HepG2 (cell line): ENCODE measurements around the gene CPE. TPM values are rescaled to one million over a fixed set of nuclear protein-coding genes. Genes with fewer than 3 reads are reported as not detected.

Source experiments
- BORCS8-MEF2B ChIP-seq: sonication (generic); formaldehyde crosslinking; IDR thresholded peaks from 2 replicates; pipeline ENCODE4 v1.8.0; 2022; ENCODE audit warnings: mild to moderate bottlenecking, missing genetic modification reagents
- BRD4 ChIP-seq: sonication (generic); formaldehyde crosslinking; IDR thresholded peaks from 2 replicates; pipeline ENCODE4 v1.4.0; 2020; ENCODE audit warnings: missing genetic modification reagents
- ERF ChIP-seq: IDR thresholded peaks from 2 replicates; pipeline ENCODE4 v1.6.1; 2018; ENCODE audit warnings: missing biosample characterization, missing genetic modification reagents
- FOXJ3 ChIP-seq: sonication (generic); formaldehyde crosslinking; IDR thresholded peaks from 2 replicates; pipeline ENCODE4 v1.4.0; 2020; ENCODE audit warnings: missing genetic modification reagents, mild to moderate bottlenecking, borderline replicate concordance
- MED1 ChIP-seq: sonication (generic); formaldehyde crosslinking; IDR thresholded peaks from 2 replicates; pipeline ENCODE4 v1.4.0; 2020; ENCODE audit warnings: missing genetic modification reagents
- POLR2A ChIP-seq, 2 experiments: IDR thresholded peaks; 2 replicates each; pipeline ENCODE4 v1.6.1; 2011; ENCODE audit warnings: low read depth in 2 of 2, low read length in 2 of 2, mild to moderate bottlenecking in 1 of 2, moderate library complexity in 1 of 2; ENCODE audit not compliant: insufficient read depth in 1 of 2
- RXRB ChIP-seq: IDR thresholded peaks from 2 replicates; pipeline ENCODE4 v1.6.1; 2016; ENCODE audit warnings: borderline replicate concordance, missing genetic modification reagents, missing compliant biosample characterization
- SCMH1 ChIP-seq: sonication (generic); formaldehyde crosslinking; IDR thresholded peaks from 2 replicates; pipeline ENCODE4 v1.9.0; 2021; ENCODE audit warnings: missing genetic modification reagents, mild to moderate bottlenecking, borderline replicate concordance
- SNAPC2 ChIP-seq: sonication (generic); formaldehyde crosslinking; IDR thresholded peaks from 2 replicates; pipeline ENCODE4 v1.8.1; 2022; ENCODE audit warnings: mild to moderate bottlenecking, missing genetic modification reagents
- SOX5 ChIP-seq: IDR thresholded peaks from 2 replicates; pipeline ENCODE4 v1.6.1; 2016; ENCODE audit warnings: borderline replicate concordance
- TOPORS ChIP-seq: sonication (generic); formaldehyde crosslinking; IDR thresholded peaks from 2 replicates; pipeline ENCODE4 v1.8.0; 2023; ENCODE audit warnings: mild to moderate bottlenecking, missing genetic modification reagents
- YY1 ChIP-seq: IDR thresholded peaks from 2 replicates; pipeline ENCODE4 v1.6.1; 2011; ENCODE audit warnings: low read length, low read depth, moderate library complexity, mild to moderate bottlenecking; ENCODE audit not compliant: insufficient read depth, insufficient replicate concordance
- ZBTB20 ChIP-seq: sonication (generic); formaldehyde crosslinking; IDR thresholded peaks from 2 replicates; pipeline ENCODE4 v1.8.1; 2023; ENCODE audit warnings: missing genetic modification reagents, low read depth, mild to moderate bottlenecking, borderline replicate concordance
- ZMYM4 ChIP-seq: sonication (generic); formaldehyde crosslinking; IDR thresholded peaks from 2 replicates; pipeline ENCODE4 v1.8.1; 2023; ENCODE audit warnings: mild to moderate bottlenecking, missing genetic modification reagents
- ZNF264 ChIP-seq: sonication (generic); formaldehyde crosslinking; IDR thresholded peaks from 2 replicates; pipeline ENCODE4 v1.4.0; 2020; ENCODE audit warnings: missing genetic modification reagents
- ZNF501 ChIP-seq: sonication (generic); formaldehyde crosslinking; IDR thresholded peaks from 2 replicates; pipeline ENCODE4 v1.5.1; 2020; ENCODE audit warnings: mild to moderate bottlenecking, moderate library complexity, missing genetic modification reagents
- ZNF619 ChIP-seq: sonication (generic); formaldehyde crosslinking; IDR thresholded peaks from 2 replicates; pipeline ENCODE4 v1.4.0; 2020; ENCODE audit warnings: mild to moderate bottlenecking, missing genetic modification reagents
- polyA plus RNA-seq, 8 experiments: library from polyadenylated mRNA; depleted of rRNA in 3 of 8; stranded (reverse) in 7 of 8; unstranded in 1 of 8; fragments of >200 nt; fragmentation: Illumina TruSeq in 4 of 8; extraction: Trizol in 4 of 8; gene quantifications; 2 replicates each; pipeline versions ENCODE4 v1.2.1 to v1.2.3, GENCODE V29; 2011 to 2016; ENCODE audit warnings: low read depth in 4 of 8, missing spikeins in 1 of 8, mixed read lengths in 1 of 8; ENCODE audit not compliant: insufficient read depth in 1 of 8
- total RNA-seq, 5 experiments: library from RNA; depleted of rRNA; stranded (reverse); fragments of >200 nt; fragmentation: Illumina TruSeq; extraction: Trizol; gene quantifications; 2 replicates each; pipeline ENCODE4 v1.2.3, GENCODE V29; 2016; ENCODE audit warnings: low read depth in 1 of 5
- TF ChIP-seq, protein P1 (sequence below): IDR thresholded peaks from 2 replicates; pipeline ENCODE4 v1.6.1; 2016; ENCODE audit warnings: mild to moderate bottlenecking, missing biosample characterization, missing genetic modification reagents
- TF ChIP-seq, protein P2 (sequence below): sonication (generic); formaldehyde crosslinking; IDR thresholded peaks from 2 replicates; pipeline ENCODE4 v1.4.0; 2020; ENCODE audit warnings: missing genetic modification reagents
- TF ChIP-seq, protein P3 (sequence below): sonication (generic); formaldehyde crosslinking; IDR thresholded peaks from 2 replicates; pipeline ENCODE4 v1.4.0; 2020; ENCODE audit warnings: missing genetic modification reagents
- TF ChIP-seq, protein P4 (sequence below): sonication (generic); formaldehyde crosslinking; IDR thresholded peaks from 2 replicates; pipeline ENCODE4 v1.4.0; 2020; ENCODE audit warnings: mild to moderate bottlenecking, low read depth, missing genetic modification reagents
- TF ChIP-seq, protein P5 (sequence below), 2 experiments: sonication (generic) in 1 of 2; formaldehyde crosslinking in 1 of 2; IDR thresholded peaks; 2 replicates each; pipeline versions ENCODE4 v1.4.0 to v1.6.1; 2018 to 2020; ENCODE audit warnings: missing genetic modification reagents in 2 of 2, borderline replicate concordance in 1 of 2, low read depth in 1 of 2, mild to moderate bottlenecking in 1 of 2, missing biosample characterization in 1 of 2

Gene CPE
- total and polyA plus RNA-seq, 2 of the 13 experiments (the other 11 are each of a cell fraction or from before 2014, with no cell fraction given) = 268 to 852 TPM

DNA sequence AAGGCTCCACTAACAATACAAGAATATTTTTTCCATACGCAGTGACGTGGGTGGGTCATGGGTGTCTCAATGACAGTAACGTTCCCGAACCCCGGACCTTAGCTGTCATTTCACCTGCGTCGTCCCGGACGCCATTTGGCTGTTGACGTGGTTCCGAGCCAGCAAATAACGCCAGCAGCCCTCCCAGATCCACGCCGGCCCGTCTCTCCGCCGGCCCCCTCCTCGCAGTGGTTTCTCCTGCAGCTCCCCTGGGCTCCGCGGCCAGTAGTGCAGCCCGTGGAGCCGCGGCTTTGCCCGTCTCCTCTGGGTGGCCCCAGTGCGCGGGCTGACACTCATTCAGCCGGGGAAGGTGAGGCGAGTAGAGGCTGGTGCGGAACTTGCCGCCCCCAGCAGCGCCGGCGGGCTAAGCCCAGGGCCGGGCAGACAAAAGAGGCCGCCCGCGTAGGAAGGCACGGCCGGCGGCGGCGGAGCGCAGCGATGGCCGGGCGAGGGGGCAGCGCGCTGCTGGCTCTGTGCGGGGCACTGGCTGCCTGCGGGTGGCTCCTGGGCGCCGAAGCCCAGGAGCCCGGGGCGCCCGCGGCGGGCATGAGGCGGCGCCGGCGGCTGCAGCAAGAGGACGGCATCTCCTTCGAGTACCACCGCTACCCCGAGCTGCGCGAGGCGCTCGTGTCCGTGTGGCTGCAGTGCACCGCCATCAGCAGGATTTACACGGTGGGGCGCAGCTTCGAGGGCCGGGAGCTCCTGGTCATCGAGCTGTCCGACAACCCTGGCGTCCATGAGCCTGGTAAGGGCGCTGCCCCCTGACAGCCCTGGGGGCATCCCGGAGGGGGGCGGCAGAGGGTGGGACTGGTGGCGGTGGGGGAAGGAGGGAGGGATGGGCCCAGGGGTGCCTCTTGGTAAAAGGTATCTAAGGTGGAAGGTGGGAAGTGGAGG is at the start of gene CPE (continued):
- TF ChIP-seq MED1 (peak; percentile 80), ERF (CRISPR knock-in tag) (peak; percentile 72), POLR2A (IDR thresholded peaks at IDR 0.05; ENCODE audit: insufficient read depth in 1 of 2, low read depth in 2 of 2, low read length in 2 of 2) (peak; percentile 94 to 95), ZNF264 (CRISPR knock-in tag) (peak; percentile 43; the same call in 1 of the 2 replicates), FOXJ3 (peak; percentile 62; the same call in 1 of the 2 replicates), ZNF619 (CRISPR knock-in tag) (peak; percentile 75; the same call in 1 of the 2 replicates), SOX5 (CRISPR knock-in tag) (peak; percentile 54; the same call in 1 of the 2 replicates), ZMYM4 (CRISPR knock-in tag) (peak; percentile 98), BRD4 (0 out of 2 replicates have a peak, but pooled peaks have one; percentile 56), SNAPC2 (CRISPR knock-in tag) (no peak; the same call in 1 of the 2 replicates), ZBTB20 (no peak), YY1 (peak; percentile 85), SCMH1 (no peak), RXRB (CRISPR knock-in tag) (peak; percentile 29; the same call in 1 of the 2 replicates), TOPORS (CRISPR knock-in tag) (peak; percentile 79), BORCS8-MEF2B (CRISPR knock-in tag) (no peak; the same call in 1 of the 2 replicates), ZNF501 (CRISPR knock-in tag) (peak; percentile 90)
- TF ChIP-seq, protein P1, sequence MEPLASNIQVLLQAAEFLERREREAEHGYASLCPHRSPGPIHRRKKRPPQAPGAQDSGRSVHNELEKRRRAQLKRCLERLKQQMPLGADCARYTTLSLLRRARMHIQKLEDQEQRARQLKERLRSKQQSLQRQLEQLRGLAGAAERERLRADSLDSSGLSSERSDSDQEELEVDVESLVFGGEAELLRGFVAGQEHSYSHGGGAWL = peak; percentile 73; the same call in 1 of the 2 replicates
- TF ChIP-seq, protein P2, sequence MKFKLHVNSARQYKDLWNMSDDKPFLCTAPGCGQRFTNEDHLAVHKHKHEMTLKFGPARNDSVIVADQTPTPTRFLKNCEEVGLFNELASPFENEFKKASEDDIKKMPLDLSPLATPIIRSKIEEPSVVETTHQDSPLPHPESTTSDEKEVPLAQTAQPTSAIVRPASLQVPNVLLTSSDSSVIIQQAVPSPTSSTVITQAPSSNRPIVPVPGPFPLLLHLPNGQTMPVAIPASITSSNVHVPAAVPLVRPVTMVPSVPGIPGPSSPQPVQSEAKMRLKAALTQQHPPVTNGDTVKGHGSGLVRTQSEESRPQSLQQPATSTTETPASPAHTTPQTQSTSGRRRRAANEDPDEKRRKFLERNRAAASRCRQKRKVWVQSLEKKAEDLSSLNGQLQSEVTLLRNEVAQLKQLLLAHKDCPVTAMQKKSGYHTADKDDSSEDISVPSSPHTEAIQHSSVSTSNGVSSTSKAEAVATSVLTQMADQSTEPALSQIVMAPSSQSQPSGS = peak; percentile 71; the same call in 1 of the 2 replicates
- TF ChIP-seq, protein P3, sequence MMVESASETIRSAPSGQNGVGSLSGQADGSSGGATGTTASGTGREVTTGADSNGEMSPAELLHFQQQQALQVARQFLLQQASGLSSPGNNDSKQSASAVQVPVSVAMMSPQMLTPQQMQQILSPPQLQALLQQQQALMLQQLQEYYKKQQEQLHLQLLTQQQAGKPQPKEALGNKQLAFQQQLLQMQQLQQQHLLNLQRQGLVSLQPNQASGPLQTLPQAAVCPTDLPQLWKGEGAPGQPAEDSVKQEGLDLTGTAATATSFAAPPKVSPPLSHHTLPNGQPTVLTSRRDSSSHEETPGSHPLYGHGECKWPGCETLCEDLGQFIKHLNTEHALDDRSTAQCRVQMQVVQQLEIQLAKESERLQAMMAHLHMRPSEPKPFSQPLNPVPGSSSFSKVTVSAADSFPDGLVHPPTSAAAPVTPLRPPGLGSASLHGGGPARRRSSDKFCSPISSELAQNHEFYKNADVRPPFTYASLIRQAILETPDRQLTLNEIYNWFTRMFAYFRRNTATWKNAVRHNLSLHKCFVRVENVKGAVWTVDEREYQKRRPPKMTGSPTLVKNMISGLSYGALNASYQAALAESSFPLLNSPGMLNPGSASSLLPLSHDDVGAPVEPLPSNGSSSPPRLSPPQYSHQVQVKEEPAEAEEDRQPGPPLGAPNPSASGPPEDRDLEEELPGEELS (CRISPR knock-in tag) = peak; percentile 39; the same call in 1 of the 2 replicates
- TF ChIP-seq, protein P4, sequence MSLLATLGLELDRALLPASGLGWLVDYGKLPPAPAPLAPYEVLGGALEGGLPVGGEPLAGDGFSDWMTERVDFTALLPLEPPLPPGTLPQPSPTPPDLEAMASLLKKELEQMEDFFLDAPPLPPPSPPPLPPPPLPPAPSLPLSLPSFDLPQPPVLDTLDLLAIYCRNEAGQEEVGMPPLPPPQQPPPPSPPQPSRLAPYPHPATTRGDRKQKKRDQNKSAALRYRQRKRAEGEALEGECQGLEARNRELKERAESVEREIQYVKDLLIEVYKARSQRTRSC (CRISPR knock-in tag) = 0 out of 2 replicates have a peak, but pooled peaks have one; percentile 40
- TF ChIP-seq, protein P5, sequence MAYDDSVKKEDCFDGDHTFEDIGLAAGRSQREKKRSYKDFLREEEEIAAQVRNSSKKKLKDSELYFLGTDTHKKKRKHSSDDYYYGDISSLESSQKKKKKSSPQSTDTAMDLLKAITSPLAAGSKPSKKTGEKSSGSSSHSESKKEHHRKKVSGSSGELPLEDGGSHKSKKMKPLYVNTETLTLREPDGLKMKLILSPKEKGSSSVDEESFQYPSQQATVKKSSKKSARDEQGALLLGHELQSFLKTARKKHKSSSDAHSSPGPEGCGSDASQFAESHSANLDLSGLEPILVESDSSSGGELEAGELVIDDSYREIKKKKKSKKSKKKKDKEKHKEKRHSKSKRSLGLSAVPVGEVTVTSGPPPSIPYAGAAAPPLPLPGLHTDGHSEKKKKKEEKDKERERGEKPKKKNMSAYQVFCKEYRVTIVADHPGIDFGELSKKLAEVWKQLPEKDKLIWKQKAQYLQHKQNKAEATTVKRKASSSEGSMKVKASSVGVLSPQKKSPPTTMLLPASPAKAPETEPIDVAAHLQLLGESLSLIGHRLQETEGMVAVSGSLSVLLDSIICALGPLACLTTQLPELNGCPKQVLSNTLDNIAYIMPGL (CRISPR knock-in tag; IDR thresholded peaks at IDR 0.05; ENCODE audit: borderline replicate concordance in 1 of 2, low read depth in 1 of 2) = peak; percentile 95 to 98
